OCI-LY3 (cell line): Measurements from ENCODE around the gene AGAP1.

Experiments used
- H2AFZ ChIP-seq: fragments of 200-600, 300-600 bp; shearing (Covaris generic); 2 replicates; pipeline ENCODE4 v1.6.0; 2014; ENCODE audit warnings: antibody characterized with exemption, low read depth, low read length
- H3K27ac ChIP-seq: fragments of 200-600, 300-600 bp; sonication (generic); 2 replicates; pipeline ENCODE4 v1.5.1; 2014; ENCODE audit warnings: mild to moderate bottlenecking, low read length, moderate library complexity, mixed read lengths
- H3K27me3 ChIP-seq: fragments of 200-600, 300-600 bp; sonication (generic); 2 replicates; pipeline ENCODE4 v1.6.1; 2014; ENCODE audit warnings: low read depth, low read length, mixed read lengths
- H3K36me3 ChIP-seq: fragments of 200-600, 300-600 bp; sonication (generic); replicated peaks from 2 replicates; pipeline ENCODE3; 2014; ENCODE audit warnings: low read depth, low read length, mixed read lengths
- H3K4me1 ChIP-seq: fragments of 300-600, 200-600 bp; sonication (generic); 2 replicates; pipeline ENCODE4 v1.6.1; 2014; ENCODE audit warnings: low read length, mixed read lengths
- H3K4me2 ChIP-seq: fragments of 200-600, 300-600 bp; sonication (generic); 2 replicates; pipeline ENCODE4 v1.6.1; 2014; ENCODE audit warnings: low read length, mixed read lengths
- H3K4me3 ChIP-seq: fragments of 300-600, 200-600 bp; sonication (generic); 2 replicates; pipeline ENCODE4 v1.5.1; 2014; ENCODE audit warnings: antibody characterized with exemption, mild to moderate bottlenecking, low read length, moderate library complexity
- H3K79me2 ChIP-seq: fragments of 300-600, 200-600 bp; shearing (Covaris generic); 2 replicates; pipeline ENCODE4 v1.6.1; 2014; ENCODE audit warnings: mild to moderate bottlenecking, low read length, mixed read lengths
- H3K9ac ChIP-seq: fragments of 300-600, 200-600 bp; shearing (Covaris generic); 2 replicates; pipeline ENCODE4 v1.6.0; 2014; ENCODE audit warnings: mild to moderate bottlenecking, low read length, moderate library complexity
- H3K9me3 ChIP-seq: fragments of 200-600, 300-600 bp; shearing (Covaris generic); 2 replicates; pipeline ENCODE4 v1.6.1; 2014; ENCODE audit warnings: low read length, mixed read lengths; ENCODE audit not compliant: insufficient read depth
- H4K20me1 ChIP-seq: fragments of 200-600, 300-600 bp; sonication (generic); 2 replicates; pipeline ENCODE4 v1.6.1; 2016; ENCODE audit warnings: low read length, mixed read lengths; ENCODE audit not compliant: insufficient read depth
- CTCF ChIP-seq: fragments of 200-600, 300-600 bp; sonication (generic); IDR thresholded peaks from 2 replicates; pipeline ENCODE4 v1.5.1; 2014; ENCODE audit warnings: antibody characterized with exemption, low read length, low read depth
- EZH2phosphoT487 ChIP-seq: fragments of 200-600 bp; shearing (Covaris generic); IDR thresholded peaks from 2 replicates; pipeline ENCODE4 v1.6.1; 2018; ENCODE audit warnings: antibody characterized with exemption, mixed run types, low read depth

Gene AGAP1

GRCh38 chr2:235553291-235553690, 59.4 kb downstream of the AGAP1 start:
- Histone ChIP-seq H3K9me3 (no peaks in the 10 kb centered on the region), H3K27me3 (no peaks in the 10 kb centered on the region), H3K4me1 (no peaks in the 10 kb centered on the region), H3K79me2 (no peaks in the 10 kb centered on the region), H3K36me3 (no peaks in the 10 kb centered on the region), H4K20me1 (no peaks in the 10 kb centered on the region), H3K4me2 (no peak overlapping the region), H3K27ac (no peak overlapping the region), H2AFZ (no peak overlapping the region), H3K9ac (no peak overlapping the region), H3K4me3 (no peak overlapping the region)
- TF ChIP-seq CTCF: no peak
- no peak for TF ChIP-seq EZH2phosphoT487

- no peaks in the 10 kb centered on the region for H3K79me2 ChIP-seq
- H3K9ac ChIP-seq: no peak overlapping the region
- no peaks in the 10 kb centered on the region for H3K36me3 ChIP-seq
- no peak overlapping the region for H3K4me2 ChIP-seq
- no peak for TF ChIP-seq CTCF
- no peak for TF ChIP-seq EZH2phosphoT487
- H3K27me3 ChIP-seq: no peaks in the 10 kb centered on the region
- H3K4me3 ChIP-seq: no peak overlapping the region
- no peaks in the 10 kb centered on the region for H3K4me1 ChIP-seq
- no peaks in the 10 kb centered on the region for H4K20me1 ChIP-seq
- H3K9me3 ChIP-seq: no peaks in the 10 kb centered on the region
- H2AFZ ChIP-seq: no peak overlapping the region
- no peak overlapping the region for H3K27ac ChIP-seq
These were observed 59.9 kb downstream of the AGAP1 start for GRCh38 chr2:235553696-235554100.

- H3K9me3 ChIP-seq: no peaks in the 10 kb centered on the region
- no peaks in the 10 kb centered on the region for H3K79me2 ChIP-seq
- TF ChIP-seq CTCF: no peak
- no peak for TF ChIP-seq EZH2phosphoT487
These were observed 60.5 kb downstream of the AGAP1 start for GRCh38 chr2:235554385-235554784.

GRCh38 chr2:235554936-235555335, 61.1 kb downstream of the AGAP1 start:
- H4K20me1 ChIP-seq: no peaks in the 10 kb centered on the region
- no peaks in the 10 kb centered on the region for H3K27me3 ChIP-seq
- H3K4me3 ChIP-seq: no peak overlapping the region
- TF ChIP-seq EZH2phosphoT487: no peak
- no peaks in the 10 kb centered on the region for H3K36me3 ChIP-seq
- H3K79me2 ChIP-seq: no peaks in the 10 kb centered on the region
- H3K27ac ChIP-seq: no peak overlapping the region
- H3K4me2 ChIP-seq: no peak overlapping the region
- no peaks in the 10 kb centered on the region for H3K4me1 ChIP-seq
- no peak overlapping the region for H3K9ac ChIP-seq
- H3K9me3 ChIP-seq: no peaks in the 10 kb centered on the region
- no peak overlapping the region for H2AFZ ChIP-seq

More at GRCh38 chr2:235554385-235554784, 60.5 kb downstream of the AGAP1 start:
- H3K27me3 ChIP-seq: no peaks in the 10 kb centered on the region
- no peak overlapping the region for H3K4me2 ChIP-seq
- H3K4me3 ChIP-seq: no peak overlapping the region
- no peak overlapping the region for H3K9ac ChIP-seq
- no peak overlapping the region for H3K27ac ChIP-seq
- no peaks in the 10 kb centered on the region for H4K20me1 ChIP-seq
- H3K36me3 ChIP-seq: no peaks in the 10 kb centered on the region
- H3K4me1 ChIP-seq: no peaks in the 10 kb centered on the region
- no peak overlapping the region for H2AFZ ChIP-seq

- H4K20me1 ChIP-seq: no peaks in the 10 kb centered on the region
- H3K9ac ChIP-seq: no peak overlapping the region
- no peak overlapping the region for H3K4me2 ChIP-seq
- H3K9me3 ChIP-seq: no peaks in the 10 kb centered on the region
- no peak overlapping the region for H3K27ac ChIP-seq
- no peaks in the 10 kb centered on the region for H3K27me3 ChIP-seq
- no peaks in the 10 kb centered on the region for H3K4me1 ChIP-seq
- H3K36me3 ChIP-seq: no peaks in the 10 kb centered on the region
- H3K79me2 ChIP-seq: no peaks in the 10 kb centered on the region
- no peak overlapping the region for H2AFZ ChIP-seq
- TF ChIP-seq CTCF (no peak), EZH2phosphoT487 (no peak)
- H3K4me3 ChIP-seq: no peak overlapping the region
These were observed 61.5 kb downstream of the AGAP1 start for GRCh38 chr2:235555371-235555770.
